ENCODE data around the gene KRT2.

The KRT2 gene

DNA sequence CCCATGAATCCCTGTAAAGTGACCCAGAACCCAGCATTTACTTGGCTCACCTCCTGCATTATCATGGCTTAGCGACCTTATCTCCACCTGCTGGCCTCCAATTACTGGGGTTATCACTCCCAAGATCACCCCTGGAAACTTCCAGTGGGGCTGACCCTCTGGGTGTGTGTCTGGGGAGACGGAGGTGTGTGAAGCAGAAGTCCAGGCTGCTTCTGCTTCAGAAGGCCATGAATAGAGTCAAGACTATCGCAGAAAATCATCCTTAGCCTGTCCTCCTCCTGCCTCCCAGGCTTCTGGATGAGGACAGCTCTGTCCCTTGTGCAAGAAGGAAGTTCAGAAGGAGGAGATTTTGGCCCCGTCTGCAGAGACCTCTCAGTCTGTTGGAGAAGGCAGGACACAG is 50.3 kb downstream of the KRT2 start:
- Histone ChIP-seq H3K36me3 (ENCODE audit: control insufficient read depth in 1 of 2, insufficient read depth in 2 of 2, low read length in 2 of 2) (no peaks in the 10 kb centered on the region), H3K4me1 (ENCODE audit: control insufficient read depth in 1 of 2, insufficient read depth in 2 of 2, low read length in 2 of 2) (no peaks in the 10 kb centered on the region), H3K27ac (ENCODE audit: low read length) (no peak overlapping the region), H3K27me3 (ENCODE audit: low read depth, low read length) (peaks cover 24% of the 10 kb centered on the region), H3K4me3 (ENCODE audit: low read depth in 1 of 2, low read length in 2 of 2) (no peak overlapping the region), H3K9me3 (ENCODE audit: control insufficient read depth in 1 of 2, low read length in 2 of 2) (no peaks in the 10 kb centered on the region)

- Histone ChIP-seq H3K9me3 (ENCODE audit: control insufficient read depth in 1 of 2, low read length in 2 of 2) (no peaks in the 10 kb centered on the region), H3K4me3 (ENCODE audit: low read depth in 1 of 2, low read length in 2 of 2) (no peak within 1 kb of the TSS), H3K27me3 (ENCODE audit: low read depth, low read length) (peaks cover 24% of the 10 kb centered on the region), H3K4me1 (ENCODE audit: control insufficient read depth in 1 of 2, insufficient read depth in 2 of 2, low read length in 2 of 2) (no peaks in the 10 kb centered on the region), H3K36me3 (ENCODE audit: control insufficient read depth in 1 of 2, insufficient read depth in 2 of 2, low read length in 2 of 2) (no peaks in the 10 kb centered on the region), H3K27ac (ENCODE audit: low read length) (no peak within 1 kb of the TSS)
These were observed 51.0 kb downstream of the KRT2 start, which contains the start of gene KRT72 for GRCh38 chr12:52600941-52601481. Gene KRT72 (minus strand): TSS chr12:52601463. CDS start chr12:52601452, 11 bp downstream.

GRCh38 chr12:52600475-52600874 is 51.5 kb downstream of the KRT2 start:
- Histone ChIP-seq H3K36me3 (ENCODE audit: control insufficient read depth in 1 of 2, insufficient read depth in 2 of 2, low read length in 2 of 2) (no peaks in the 10 kb centered on the region), H3K4me1 (ENCODE audit: control insufficient read depth in 1 of 2, insufficient read depth in 2 of 2, low read length in 2 of 2) (no peaks in the 10 kb centered on the region), H3K9me3 (ENCODE audit: control insufficient read depth in 1 of 2, low read length in 2 of 2) (no peaks in the 10 kb centered on the region), H3K27me3 (ENCODE audit: low read depth, low read length) (peaks cover 24% of the 10 kb centered on the region), H3K4me3 (ENCODE audit: low read depth in 1 of 2, low read length in 2 of 2) (no peak overlapping the region), H3K27ac (ENCODE audit: low read length) (no peak overlapping the region)

DNA sequence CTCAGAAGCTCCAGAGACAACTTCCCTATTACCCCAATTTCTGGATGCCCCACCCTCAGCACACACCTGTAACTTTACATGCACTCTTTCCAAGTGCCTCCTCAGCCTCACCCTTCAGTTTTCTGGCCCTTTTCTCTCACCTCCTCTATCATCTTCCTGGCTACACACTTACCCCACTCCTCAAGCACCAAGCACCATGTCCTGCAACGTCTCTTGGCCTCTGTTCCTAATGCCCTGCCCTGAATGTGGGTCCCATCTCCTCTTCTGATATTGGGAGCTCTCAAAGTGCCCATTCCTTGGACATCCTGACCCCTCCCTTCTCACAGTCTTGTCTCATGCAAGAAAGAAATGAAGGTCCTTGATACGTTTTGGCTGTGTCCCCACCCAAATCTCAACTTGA is 51.9 kb downstream of the KRT2 start:
- H3K27me3 ChIP-seq (ENCODE audit: low read depth, low read length) = peaks cover 24% of the 10 kb centered on the region
- no peak overlapping the region for H3K27ac ChIP-seq (ENCODE audit: low read length)
- H3K4me1 ChIP-seq (ENCODE audit: control insufficient read depth in 1 of 2, insufficient read depth in 2 of 2, low read length in 2 of 2) = no peaks in the 10 kb centered on the region
- no peak overlapping the region for H3K4me3 ChIP-seq (ENCODE audit: low read depth in 1 of 2, low read length in 2 of 2)
- H3K36me3 ChIP-seq (ENCODE audit: control insufficient read depth in 1 of 2, insufficient read depth in 2 of 2, low read length in 2 of 2) = no peaks in the 10 kb centered on the region
- H3K9me3 ChIP-seq (ENCODE audit: control insufficient read depth in 1 of 2, low read length in 2 of 2) = no peaks in the 10 kb centered on the region

DNA sequence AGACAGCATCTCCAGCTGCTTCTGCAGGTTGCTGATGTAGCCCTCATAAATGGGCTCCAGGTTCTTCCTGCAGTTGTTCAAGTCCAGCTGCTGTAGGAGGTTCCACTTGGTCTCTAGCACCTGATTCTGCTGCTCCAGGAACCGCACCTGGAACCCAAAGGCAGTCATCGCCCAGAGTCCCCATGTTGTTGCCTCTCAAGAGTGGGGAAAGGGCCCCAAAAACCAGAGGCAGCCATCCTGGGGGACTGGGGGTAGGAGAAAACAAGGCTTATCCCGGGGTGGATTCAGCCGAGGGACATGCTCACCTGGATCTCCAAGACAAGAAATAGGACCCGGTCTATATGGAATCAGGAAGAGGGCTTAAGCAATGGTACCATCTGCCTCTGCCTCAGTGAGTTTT is 53.0 kb downstream of the KRT2 start:
- Histone ChIP-seq H3K4me3 (ENCODE audit: low read depth in 1 of 2, low read length in 2 of 2) (no peak overlapping the region), H3K27ac (ENCODE audit: low read length) (no peak overlapping the region), H3K4me1 (ENCODE audit: control insufficient read depth in 1 of 2, insufficient read depth in 2 of 2, low read length in 2 of 2) (no peaks in the 10 kb centered on the region), H3K36me3 (ENCODE audit: control insufficient read depth in 1 of 2, insufficient read depth in 2 of 2, low read length in 2 of 2) (no peaks in the 10 kb centered on the region), H3K9me3 (ENCODE audit: control insufficient read depth in 1 of 2, low read length in 2 of 2) (no peaks in the 10 kb centered on the region), H3K27me3 (ENCODE audit: low read depth, low read length) (peaks cover 24% of the 10 kb centered on the region)

All from muscle layer of duodenum (tissue), 2 donors.